ENCODE measurements around the gene CPA1. TPM values are rescaled to one million over a fixed set of nuclear protein-coding genes. Genes with fewer than 3 reads are reported as not detected.

Gene CPA1
- total RNA-seq, 1 experiment from 2014 or later, result not detected

DNA sequence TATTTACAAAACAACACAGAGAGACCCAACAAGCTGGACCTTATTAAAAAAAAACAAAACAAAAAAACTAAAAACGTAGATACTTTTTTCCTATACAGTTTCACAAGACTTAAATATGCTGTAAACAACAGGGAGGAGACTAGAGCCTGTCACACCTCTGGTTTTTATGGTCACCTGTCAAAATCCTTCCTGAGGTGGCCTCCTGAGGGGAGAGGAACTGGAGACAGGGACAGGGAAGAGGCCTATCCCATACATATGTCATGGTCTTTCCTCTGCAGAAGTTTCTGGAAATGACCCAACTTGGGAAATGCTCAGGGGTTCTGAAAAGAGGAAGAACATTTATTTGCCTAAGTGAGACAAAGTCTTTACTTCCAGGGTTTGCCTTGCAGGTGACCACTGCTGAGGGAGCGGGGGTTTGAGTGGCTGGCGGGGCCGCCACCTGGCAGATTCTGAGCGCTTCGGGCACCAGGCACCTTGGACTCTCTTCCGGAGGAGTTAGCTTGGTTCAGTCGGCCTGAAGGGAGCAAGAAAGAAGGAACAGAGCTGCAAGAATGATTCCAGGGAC is 18.3 kb downstream of the CPA1 start:
- DNase-seq, result no peak
- no peaks in the 10 kb centered on the region for H3K27me3 ChIP-seq (ENCODE audit: low read length)
- no peak overlapping the region for H3K27ac ChIP-seq (ENCODE audit: low read length)
- H3K4me2 ChIP-seq (ENCODE audit: low read depth, low read length, poor library complexity, severe bottlenecking), result no peak overlapping the region
- no peaks in the 10 kb centered on the region for H3K36me3 ChIP-seq (ENCODE audit: insufficient read depth, low read length)
- H3K9ac ChIP-seq (ENCODE audit: low read length), result no peak overlapping the region
- no peak overlapping the region for H3K4me3 ChIP-seq (ENCODE audit: low read length)
- no peaks in the 10 kb centered on the region for H3K9me2 ChIP-seq (replicated peaks; ENCODE audit: insufficient read depth, low read length)
- no peaks in the 10 kb centered on the region for H3K79me2 ChIP-seq (ENCODE audit: low read length)
- H3K4me1 ChIP-seq (ENCODE audit: low read length), result 0 out of 2 replicates have a peak, but pooled peaks cover 2% of the 10 kb centered on the region
- no peak overlapping the region for H2AFZ ChIP-seq (ENCODE audit: low read length)
- no peaks in the 10 kb centered on the region for H3K9me3 ChIP-seq (ENCODE audit: low read length)
- no peaks in the 10 kb centered on the region for H4K20me1 ChIP-seq (ENCODE audit: insufficient read depth, low read depth, low read length)

DNA sequence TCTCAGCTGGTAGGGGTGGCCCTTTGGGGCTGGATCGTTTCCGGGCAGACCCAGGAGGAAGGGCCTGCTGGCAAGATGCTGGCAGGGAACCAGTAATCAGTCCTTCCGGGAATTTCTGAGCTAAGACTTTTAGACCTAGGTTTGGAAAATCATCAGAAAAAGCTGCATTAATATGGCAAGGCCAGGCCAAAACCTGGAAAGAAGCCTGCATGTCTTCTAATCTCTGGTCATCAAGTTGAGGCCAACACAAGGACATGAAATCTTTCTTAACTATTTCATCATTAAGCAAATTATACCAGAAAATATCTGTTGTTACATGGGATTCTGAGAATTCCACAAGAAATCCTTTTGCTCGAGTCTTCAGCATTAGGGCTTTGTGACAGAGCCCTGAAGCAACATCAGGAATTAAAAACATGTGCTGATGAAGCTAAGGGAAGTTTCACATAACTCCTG is 19.9 kb downstream of the CPA1 start:
- Histone ChIP-seq H3K27me3 (ENCODE audit: low read length) (no peaks in the 10 kb centered on the region), H3K4me1 (ENCODE audit: low read length) (0 out of 2 replicates have a peak, but pooled peaks cover 2% of the 10 kb centered on the region)
- DNase-seq, result no peak

DNA sequence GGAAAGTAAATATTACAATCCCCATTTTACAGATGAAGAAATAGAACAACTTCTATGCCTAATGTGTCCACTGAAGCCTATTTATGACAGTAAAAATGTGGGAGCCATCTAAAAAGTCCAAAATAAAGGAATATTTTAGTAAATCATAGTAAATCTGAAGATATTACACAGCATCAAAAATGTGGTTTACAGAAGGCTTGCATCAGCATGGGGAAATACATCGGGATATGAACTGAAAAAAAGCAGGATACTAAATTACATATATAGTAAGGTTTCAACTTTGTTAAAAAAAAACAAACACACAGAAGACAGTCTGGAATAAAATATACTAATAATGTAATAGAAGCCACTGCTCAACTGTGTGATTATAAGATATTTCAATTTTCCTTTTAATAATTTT is 20.8 kb downstream of the CPA1 start:
- no peak overlapping the region for H3K4me2 ChIP-seq (ENCODE audit: low read depth, low read length, poor library complexity, severe bottlenecking)
- H3K27ac ChIP-seq (ENCODE audit: low read length), result no peak overlapping the region
- H3K9ac ChIP-seq (ENCODE audit: low read length), result no peak overlapping the region
- H3K4me1 ChIP-seq (ENCODE audit: low read length), result 0 out of 2 replicates have a peak, but pooled peaks cover 2% of the 10 kb centered on the region
- H3K4me3 ChIP-seq (ENCODE audit: low read length), result no peak overlapping the region
- H3K79me2 ChIP-seq (ENCODE audit: low read length), result no peaks in the 10 kb centered on the region
- DNase-seq, result no peak
- H3K27me3 ChIP-seq (ENCODE audit: low read length), result no peaks in the 10 kb centered on the region
- H3K9me3 ChIP-seq (ENCODE audit: low read length), result no peaks in the 10 kb centered on the region
- no peaks in the 10 kb centered on the region for H4K20me1 ChIP-seq (ENCODE audit: insufficient read depth, low read depth, low read length)
- H3K9me2 ChIP-seq (replicated peaks; ENCODE audit: insufficient read depth, low read length), result no peaks in the 10 kb centered on the region
- H2AFZ ChIP-seq (ENCODE audit: low read length), result no peak overlapping the region
- no peaks in the 10 kb centered on the region for H3K36me3 ChIP-seq (ENCODE audit: insufficient read depth, low read length)

More for the DNA sequence above, 19.9 kb downstream of the CPA1 start:
- H2AFZ ChIP-seq (ENCODE audit: low read length), result no peak overlapping the region
- no peak overlapping the region for H3K4me2 ChIP-seq (ENCODE audit: low read depth, low read length, poor library complexity, severe bottlenecking)
- no peak overlapping the region for H3K27ac ChIP-seq (ENCODE audit: low read length)
- H3K36me3 ChIP-seq (ENCODE audit: insufficient read depth, low read length), result no peaks in the 10 kb centered on the region
- no peak overlapping the region for H3K9ac ChIP-seq (ENCODE audit: low read length)
- H4K20me1 ChIP-seq (ENCODE audit: insufficient read depth, low read depth, low read length), result no peaks in the 10 kb centered on the region
- H3K79me2 ChIP-seq (ENCODE audit: low read length), result no peaks in the 10 kb centered on the region
- no peaks in the 10 kb centered on the region for H3K9me3 ChIP-seq (ENCODE audit: low read length)
- H3K9me2 ChIP-seq (replicated peaks; ENCODE audit: insufficient read depth, low read length), result no peaks in the 10 kb centered on the region
- no peak overlapping the region for H3K4me3 ChIP-seq (ENCODE audit: low read length)

DNA sequence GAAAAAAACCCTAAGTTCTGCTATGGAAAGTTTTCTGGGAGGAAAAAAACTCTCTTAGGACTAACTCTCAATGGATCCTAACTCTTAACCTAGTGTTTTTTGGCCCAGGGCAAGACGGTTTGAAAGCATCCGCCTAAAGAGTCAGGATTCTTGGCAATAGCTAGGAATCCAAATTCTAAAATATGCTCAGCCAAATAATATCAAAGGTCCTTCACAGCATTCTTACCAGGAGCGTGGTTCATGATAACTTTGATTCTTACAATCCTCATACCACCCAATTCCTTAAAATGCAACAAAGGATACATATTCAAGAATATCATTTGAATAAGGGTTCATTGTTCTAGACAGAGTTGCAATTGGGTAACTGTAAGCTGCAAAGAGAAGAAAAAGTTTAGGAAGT is 21.3 kb downstream of the CPA1 start:
- no peaks in the 10 kb centered on the region for H3K9me2 ChIP-seq (replicated peaks; ENCODE audit: insufficient read depth, low read length)
- no peak overlapping the region for H3K27ac ChIP-seq (ENCODE audit: low read length)
- H3K36me3 ChIP-seq (ENCODE audit: insufficient read depth, low read length), result no peaks in the 10 kb centered on the region
- no peaks in the 10 kb centered on the region for H4K20me1 ChIP-seq (ENCODE audit: insufficient read depth, low read depth, low read length)
- H3K9me3 ChIP-seq (ENCODE audit: low read length), result no peaks in the 10 kb centered on the region
- H3K4me1 ChIP-seq (ENCODE audit: low read length), result 0 out of 2 replicates have a peak, but pooled peaks cover 2% of the 10 kb centered on the region
- no peak overlapping the region for H3K4me2 ChIP-seq (ENCODE audit: low read depth, low read length, poor library complexity, severe bottlenecking)
- DNase-seq, result no peak
- H3K4me3 ChIP-seq (ENCODE audit: low read length), result no peak overlapping the region
- H3K27me3 ChIP-seq (ENCODE audit: low read length), result no peaks in the 10 kb centered on the region
- H3K79me2 ChIP-seq (ENCODE audit: low read length), result no peaks in the 10 kb centered on the region
- H3K9ac ChIP-seq (ENCODE audit: low read length), result no peak overlapping the region
- H2AFZ ChIP-seq (ENCODE audit: low read length), result no peak overlapping the region

DNA sequence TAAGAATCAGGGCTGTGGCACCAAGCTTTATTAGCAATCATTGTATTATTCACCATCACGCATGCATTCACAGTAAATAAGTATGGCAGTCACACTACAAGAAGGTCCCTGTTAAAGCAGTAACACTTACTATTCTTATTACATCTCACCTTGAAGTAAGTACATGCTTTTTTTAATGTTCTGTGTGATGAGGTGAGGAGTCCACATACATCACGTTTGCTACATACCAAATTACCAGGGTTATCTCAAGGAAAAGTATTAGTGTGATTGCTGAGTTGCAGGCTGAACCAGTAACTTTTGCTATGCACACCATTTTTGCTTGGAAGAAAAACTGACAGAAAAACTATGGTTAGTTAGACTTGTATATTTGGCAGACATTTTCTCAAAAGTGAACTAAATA is 24.7 kb downstream of the CPA1 start:
- Histone ChIP-seq H2AFZ (ENCODE audit: low read length) (no peak overlapping the region), H3K27ac (ENCODE audit: low read length) (no peak overlapping the region), H3K4me3 (ENCODE audit: low read length) (no peak overlapping the region), H4K20me1 (ENCODE audit: insufficient read depth, low read depth, low read length) (no peaks in the 10 kb centered on the region), H3K9me3 (ENCODE audit: low read length) (no peaks in the 10 kb centered on the region), H3K4me1 (ENCODE audit: low read length) (no peaks in the 10 kb centered on the region), H3K9me2 (replicated peaks; ENCODE audit: insufficient read depth, low read length) (no peaks in the 10 kb centered on the region), H3K4me2 (ENCODE audit: low read depth, low read length, poor library complexity, severe bottlenecking) (no peak overlapping the region), H3K36me3 (ENCODE audit: insufficient read depth, low read length) (no peaks in the 10 kb centered on the region), H3K27me3 (ENCODE audit: low read length) (no peaks in the 10 kb centered on the region), H3K79me2 (ENCODE audit: low read length) (no peaks in the 10 kb centered on the region), H3K9ac (ENCODE audit: low read length) (no peak overlapping the region)
- no peak for DNase-seq

DNA sequence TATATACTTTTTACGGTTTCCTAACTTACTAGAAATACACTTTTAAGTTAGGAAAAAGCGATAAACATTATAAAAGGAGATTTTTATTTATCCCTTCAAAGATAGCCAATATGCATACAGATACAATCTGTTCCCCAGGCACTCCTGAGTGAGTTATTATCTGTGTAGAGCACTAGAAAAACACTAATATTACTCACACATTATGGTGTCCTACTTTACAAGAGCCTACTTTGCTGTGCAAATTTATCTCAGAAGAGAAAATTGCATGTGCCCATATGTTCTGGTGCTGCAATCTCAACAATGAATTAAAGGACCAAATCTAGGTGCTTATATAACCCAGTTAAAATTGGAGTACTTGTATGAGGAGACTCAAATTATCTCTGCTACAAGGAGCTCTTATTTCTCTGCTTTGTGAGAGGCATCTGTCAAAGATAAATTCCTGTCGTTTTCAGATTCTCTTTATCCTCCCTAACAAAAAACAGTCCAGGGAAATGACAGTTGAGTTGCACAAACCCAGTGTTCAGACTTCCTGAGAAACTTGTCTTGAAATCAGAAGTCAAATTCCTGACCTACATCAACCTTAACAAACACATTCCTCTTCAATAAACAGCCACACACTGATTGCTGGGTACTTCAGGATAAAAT is 28.9 kb downstream of the CPA1 start:
- Histone ChIP-seq H3K79me2 (ENCODE audit: low read length) (no peaks in the 10 kb centered on the region), H3K4me1 (ENCODE audit: low read length) (no peaks in the 10 kb centered on the region), H3K4me3 (ENCODE audit: low read length) (no peak overlapping the region), H3K9ac (ENCODE audit: low read length) (no peak overlapping the region), H3K4me2 (ENCODE audit: low read depth, low read length, poor library complexity, severe bottlenecking) (no peak overlapping the region), H2AFZ (ENCODE audit: low read length) (no peak overlapping the region), H3K27me3 (ENCODE audit: low read length) (no peaks in the 10 kb centered on the region), H3K27ac (ENCODE audit: low read length) (no peak overlapping the region), H4K20me1 (ENCODE audit: insufficient read depth, low read depth, low read length) (no peaks in the 10 kb centered on the region), H3K9me3 (ENCODE audit: low read length) (no peaks in the 10 kb centered on the region), H3K36me3 (ENCODE audit: insufficient read depth, low read length) (no peaks in the 10 kb centered on the region), H3K9me2 (replicated peaks; ENCODE audit: insufficient read depth, low read length) (no peaks in the 10 kb centered on the region)
- DNase-seq, result no peak

DNA sequence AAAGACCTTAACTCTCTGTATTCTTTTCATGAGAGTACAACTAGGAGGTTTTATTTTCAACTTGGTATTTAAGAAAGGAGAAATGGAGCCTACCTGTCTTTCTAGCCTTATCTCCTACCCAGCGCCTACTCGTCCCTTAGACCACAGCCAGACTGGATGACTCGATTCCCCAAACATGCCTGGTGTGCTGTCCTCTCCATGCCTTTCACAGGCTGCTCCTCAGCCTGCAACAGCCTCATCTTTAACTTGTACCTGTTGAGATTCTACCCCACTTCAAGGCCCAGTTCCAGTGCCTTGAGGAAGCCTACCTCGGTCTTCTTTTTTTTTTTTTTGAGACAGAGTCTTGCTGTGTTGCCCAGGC is 29.4 kb downstream of the CPA1 start:
- no peak overlapping the region for H3K27ac ChIP-seq (ENCODE audit: low read length)
- no peaks in the 10 kb centered on the region for H3K79me2 ChIP-seq (ENCODE audit: low read length)
- no peaks in the 10 kb centered on the region for H3K9me3 ChIP-seq (ENCODE audit: low read length)
- no peaks in the 10 kb centered on the region for H3K27me3 ChIP-seq (ENCODE audit: low read length)
- no peaks in the 10 kb centered on the region for H4K20me1 ChIP-seq (ENCODE audit: insufficient read depth, low read depth, low read length)
- no peaks in the 10 kb centered on the region for H3K4me1 ChIP-seq (ENCODE audit: low read length)
- H3K4me2 ChIP-seq (ENCODE audit: low read depth, low read length, poor library complexity, severe bottlenecking), result no peak overlapping the region
- H3K9me2 ChIP-seq (replicated peaks; ENCODE audit: insufficient read depth, low read length), result no peaks in the 10 kb centered on the region
- DNase-seq, result no peak
- no peak overlapping the region for H3K4me3 ChIP-seq (ENCODE audit: low read length)
- no peak overlapping the region for H3K9ac ChIP-seq (ENCODE audit: low read length)
- H3K36me3 ChIP-seq (ENCODE audit: insufficient read depth, low read length), result no peaks in the 10 kb centered on the region
- H2AFZ ChIP-seq (ENCODE audit: low read length), result no peak overlapping the region

DNA sequence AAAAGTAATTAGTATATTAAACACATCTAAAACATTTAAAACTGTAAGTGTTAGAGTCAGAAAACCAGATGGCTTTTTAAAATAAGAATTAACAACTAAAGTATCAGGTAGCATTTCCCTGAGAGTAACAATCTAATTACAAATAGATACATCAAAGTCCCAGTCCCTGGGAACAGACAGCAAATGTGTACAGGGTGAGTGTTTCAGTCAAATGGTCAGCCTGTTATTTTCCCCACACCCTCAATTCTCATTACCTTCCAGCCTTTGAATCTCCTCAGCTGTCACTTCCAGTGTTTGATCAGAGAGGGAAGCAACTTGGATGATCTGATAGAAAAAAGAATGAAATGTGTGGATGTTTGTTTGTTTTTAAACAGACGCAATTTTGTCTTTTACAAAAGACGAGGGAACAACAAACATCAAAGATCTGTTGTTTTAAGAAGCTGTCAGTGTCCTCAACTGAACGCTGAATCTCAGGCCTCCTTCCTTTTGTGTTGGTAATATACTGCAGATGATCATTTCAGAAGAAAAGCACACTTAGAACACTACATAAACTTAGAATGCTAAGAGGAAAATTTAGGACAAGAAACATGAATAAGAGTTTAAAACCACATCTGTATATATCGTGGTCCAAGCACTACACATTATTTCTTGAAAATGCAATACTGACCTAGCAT is 30.7 kb downstream of the CPA1 start:
- no peak for DNase-seq
- Histone ChIP-seq H3K9me3 (ENCODE audit: low read length) (no peaks in the 10 kb centered on the region), H3K9me2 (replicated peaks; ENCODE audit: insufficient read depth, low read length) (no peaks in the 10 kb centered on the region), H3K9ac (ENCODE audit: low read length) (no peak overlapping the region), H3K4me3 (ENCODE audit: low read length) (no peak overlapping the region), H3K4me2 (ENCODE audit: low read depth, low read length, poor library complexity, severe bottlenecking) (no peak overlapping the region), H3K4me1 (ENCODE audit: low read length) (no peaks in the 10 kb centered on the region), H3K36me3 (ENCODE audit: insufficient read depth, low read length) (no peaks in the 10 kb centered on the region), H3K79me2 (ENCODE audit: low read length) (no peaks in the 10 kb centered on the region), H3K27me3 (ENCODE audit: low read length) (no peaks in the 10 kb centered on the region), H3K27ac (ENCODE audit: low read length) (no peak overlapping the region), H2AFZ (ENCODE audit: low read length) (no peak overlapping the region), H4K20me1 (ENCODE audit: insufficient read depth, low read depth, low read length) (no peaks in the 10 kb centered on the region)
